GM12878 (cell line): ENCODE measurements around the gene MN1. TPM values are rescaled to one million over a fixed set of nuclear protein-coding genes. Genes with fewer than 3 reads are reported as not detected.

Experiments used
- ATAC-seq: fragments of 200-7000 bp; cut with Tn5 transposase; 3 replicates; pipeline ENCODE4 v1.9.1; 2020; ENCODE audit warnings: mild to moderate bottlenecking, moderate library complexity
- BruUV-seq: library from RNA; stranded (reverse); fragments of 400-500 nt; replicated peaks from 2 replicates; lab custom pipeline; 2021; lab: Mats Ljungman, UMichigan
- CTCF ChIA-PET: fragments of 300-600 bp; sonication (Branson Sonifier 250); formaldehyde crosslinking; extraction: SDS; loops from one replicate; lab custom pipeline; 2021; ENCODE audit warnings: inconsistent platforms; lab: Yijun Ruan, JAX
- POLR2A ChIA-PET: fragments of 350-600 bp; formaldehyde crosslinking; extraction: SDS; loops from one replicate; lab custom pipeline; 2021; ENCODE audit warnings: inconsistent platforms; lab: Charles Lee
- RAD21 ChIA-PET: fragments of 300-600 bp; sonication (Branson Sonifier 250); formaldehyde crosslinking; loops from one replicate; lab custom pipeline; 2023; ENCODE audit warnings: antibody characterized with exemption; ENCODE audit not compliant: unreplicated experiment; lab: Charles Lee
- SMC1A ChIA-PET: fragments of 300-600 bp; sonication (Branson Sonifier 250); formaldehyde crosslinking; loops from one replicate; lab custom pipeline; 2023; ENCODE audit not compliant: unreplicated experiment, uncharacterized antibody; lab: Charles Lee
- DNase-seq: peaks from one replicate; pipeline ENCODE4 v3.0.0-alpha.2; 2011; ENCODE audit warnings: low read depth, low spot score
- FAIRE-seq: peaks from 3 replicates; lab custom pipeline; 2011; peaks lifted over from hg19 to GRCh38; lab: Jason Lieb, UNC
- H2AFZ ChIP-seq: 2 replicates; pipeline ENCODE4 v1.6.0; 2011; ENCODE audit warnings: low read depth, low read length, control low read depth; ENCODE audit not compliant: control insufficient read depth
- H3K27ac ChIP-seq: 2 replicates; pipeline ENCODE4 v1.5.1; 2011; ENCODE audit warnings: control low read depth; ENCODE audit not compliant: control insufficient read depth, insufficient read depth
- H3K27me3 ChIP-seq, 2 experiments: replicated peaks in 1 of 2; 2 replicates each; pipeline versions ENCODE4 v1.6.0 to v1.6.1; 2011; ENCODE audit warnings: low read length in 1 of 2; ENCODE audit not compliant: control insufficient read depth in 2 of 2, insufficient read depth in 2 of 2
- H3K36me3 ChIP-seq, 2 experiments: 2 replicates each; pipeline ENCODE4 v1.5.1; 2011; ENCODE audit warnings: low read length in 1 of 2; ENCODE audit not compliant: control insufficient read depth in 2 of 2, insufficient read depth in 2 of 2
- H3K4me1 ChIP-seq: 2 replicates; pipeline ENCODE4 v1.6.1; 2011; ENCODE audit warnings: mild to moderate bottlenecking, low read length, moderate library complexity, mixed read lengths; ENCODE audit not compliant: control insufficient read depth, insufficient read depth
- H3K4me2 ChIP-seq: 2 replicates; pipeline ENCODE4 v1.6.0; 2011; ENCODE audit warnings: control low read depth; ENCODE audit not compliant: control insufficient read depth, insufficient read depth
- H3K4me3 ChIP-seq: fragments of 200-600 bp; sonication (generic); 2 replicates; pipeline ENCODE4 v1.5.1; 2016
- H3K79me2 ChIP-seq: 2 replicates; pipeline ENCODE4 v1.6.0; 2011; ENCODE audit warnings: low read length; ENCODE audit not compliant: control insufficient read depth, insufficient read depth
- H3K9ac ChIP-seq: 2 replicates; pipeline ENCODE4 v1.8.0; 2011; ENCODE audit warnings: low read length, control low read depth, mixed read lengths; ENCODE audit not compliant: control insufficient read depth, insufficient read depth
- H3K9me3 ChIP-seq: replicated peaks from 3 replicates; pipeline ENCODE4 v1.5.1; 2011; ENCODE audit warnings: mild to moderate bottlenecking, low read length; ENCODE audit not compliant: control insufficient read depth, insufficient read depth
- H4K20me1 ChIP-seq: 2 replicates; pipeline ENCODE4 v1.6.0; 2011; ENCODE audit not compliant: control insufficient read depth, insufficient read depth
- BCL11A ChIP-seq: IDR thresholded peaks from 2 replicates; pipeline ENCODE4 v1.6.1; 2011; ENCODE audit warnings: low read depth, low read length
- CBX5 ChIP-seq: sonication (generic); IDR thresholded peaks from 2 replicates; pipeline ENCODE4 v1.6.1; 2016; ENCODE audit warnings: low read depth, moderate library complexity, mild to moderate bottlenecking, inconsistent platforms
- CUX1 ChIP-seq: IDR thresholded peaks from 2 replicates; pipeline ENCODE4 v1.6.1; 2012; ENCODE audit warnings: improper control_type of control experiment, low read depth, low read length; ENCODE audit not compliant: insufficient replicate concordance
- IKZF2 ChIP-seq, 2 experiments: fragments of 450-650 bp; IDR thresholded peaks; 2 replicates each; pipeline ENCODE4 v1.6.1; 2017; ENCODE audit warnings: mild to moderate bottlenecking in 2 of 2, moderate library complexity in 2 of 2
- MEF2B ChIP-seq: fragments of 450-650 bp; IDR thresholded peaks from 2 replicates; pipeline ENCODE4 v1.6.1; 2018; ENCODE audit warnings: mild to moderate bottlenecking, moderate library complexity; ENCODE audit not compliant: partially characterized antibody, poor library complexity, severe bottlenecking
- MLLT1 ChIP-seq: fragments of 450-650 bp; IDR thresholded peaks from 2 replicates; pipeline ENCODE4 v1.6.1; 2016; ENCODE audit warnings: mild to moderate bottlenecking
- NRF1 ChIP-seq: conservative IDR thresholded peaks from 2 replicates; pipeline ENCODE4 v1.6.1; 2011; ENCODE audit warnings: mild to moderate bottlenecking, low read depth, low read length, improper control_type of control experiment
- POLR2AphosphoS5 ChIP-seq: IDR thresholded peaks from 2 replicates; pipeline ENCODE4 v1.6.1; 2011; ENCODE audit warnings: mild to moderate bottlenecking, low read length, inconsistent platforms
- RAD51 ChIP-seq: fragments of 450-650 bp; IDR thresholded peaks from 2 replicates; pipeline ENCODE4 v1.6.1; 2016; ENCODE audit warnings: moderate library complexity, mild to moderate bottlenecking, inconsistent platforms
- RB1 ChIP-seq: fragments of 450-650 bp; formaldehyde crosslinking; IDR thresholded peaks from 2 replicates; pipeline ENCODE4 v1.6.1; 2017; ENCODE audit warnings: mild to moderate bottlenecking, borderline replicate concordance
- SIN3A ChIP-seq: IDR thresholded peaks from 2 replicates; pipeline ENCODE4 v1.6.1; 2012; ENCODE audit warnings: low read depth, low read length, improper control_type of control experiment
- USF2 ChIP-seq: IDR thresholded peaks from 2 replicates; pipeline ENCODE4 v1.6.1; 2011; ENCODE audit warnings: low read depth, low read length, improper control_type of control experiment, borderline replicate concordance
- WGBS: methylation state at CpG from one replicate; pipeline ENCODE4 v1.1.6; 2016; ENCODE audit warnings: low lambda C conversion rate; ENCODE audit not compliant: insufficient replicate concordance, insufficient coverage; ENCODE audit errors: missing lambda C conversion rate; 5-methylcytosine and 5-hydroxymethylcytosine counted together
- in situ Hi-C: fragments of 300-500 bp; cut with MboI; formaldehyde crosslinking; loops from 9 replicates; pipeline ENCODE4 v1.14.3; 2018; ENCODE audit warnings: mixed read lengths
- intact Hi-C: fragments of 100-400 bp; cut with micrococcal nuclease; formaldehyde crosslinking; loops from one replicate; pipeline ENCODE4 v1.14.2; 2022; ENCODE audit not compliant: unreplicated experiment
- polyA plus RNA-seq, 11 experiments: library from polyadenylated mRNA; depleted of rRNA in 4 of 11; unstranded in 6 of 11; stranded (reverse) in 5 of 11; fragments of >200 nt; fragmentation: Nextera tagmentation in 4 of 11; fragmentation: Illumina TruSeq in 1 of 11; extraction: Ambion mirVana in 4 of 11; extraction: Trizol in 1 of 11; gene quantifications; 1 replicate in 1 of 11; 2 replicates in 10 of 11; pipeline versions ENCODE4 v1.2.1 to v1.2.3, GENCODE V29; 2011 to 2016; ENCODE audit warnings: inconsistent platforms in 2 of 11, missing spikeins in 2 of 11, low read depth in 1 of 11
- total RNA-seq, 4 experiments: library from RNA; depleted of rRNA in 3 of 4; stranded (reverse); fragments of >200 nt in 3 of 4; fragmentation: Illumina TruSeq in 1 of 4; extraction: Trizol in 1 of 4; gene quantifications; 2 replicates each; pipeline versions ENCODE4 v1.2.1 to v1.2.3, GENCODE V29; 2013 to 2021

Gene MN1
- total and polyA plus RNA-seq, 10 of the 15 experiments (the other 5 are each of a cell fraction or from before 2014, with no cell fraction given): under 0.01 to 0.24 (median 0.03) TPM; not detected in 3

GRCh38 chr22:27809700-27810608, 8.4 kb upstream of the MN1 start (continued):
- TF ChIP-seq MLLT1: no peak
- TF ChIP-seq CBX5: no peak
- TF ChIP-seq USF2: no peak
- TF ChIP-seq, all 136 proteins: peak for 0

- Histone ChIP-seq H3K27ac (no peak overlapping the region), H3K79me2 (no peaks in the 10 kb centered on the region), H3K4me3 (no peak overlapping the region), H3K9me3 (no peaks in the 10 kb centered on the region), H3K9ac (no peak overlapping the region), H3K4me2 (no peak overlapping the region), H4K20me1 (no peaks in the 10 kb centered on the region), H3K27me3 (no peaks in the 10 kb centered on the region; a peak in 1 of 4 replicates), H3K4me1 (no peaks in the 10 kb centered on the region), H3K36me3 (no peaks in the 10 kb centered on the region), H2AFZ (no peak overlapping the region)
- WGBS: 28% methylated on average over 5 of the region's 5 CpGs
- FAIRE-seq (no peak), DNase-seq (no peak), ATAC-seq (no peak)
- CTCF ChIA-PET: no interaction called here
- SMC1A ChIA-PET: no interaction called here
- no TSS peak for BruUV-seq
- intact Hi-C loops (no loop called here), in situ Hi-C loops (no loop called here)
- RAD21 ChIA-PET: no interaction called here
- POLR2A ChIA-PET: no interaction called here
- TF ChIP-seq RAD51 (no peak), SIN3A (no peak), CUX1 (no peak), POLR2AphosphoS5 (no peak), BCL11A (no peak), MEF2B (no peak), NRF1 (no peak), IKZF2 (IDR thresholded peaks at IDR 0.05) (no peak), RB1 (no peak)
Measured at GRCh38 chr22:27809226-27809603, 7.7 kb upstream of the MN1 start.
